ENCODE data around the gene NEGR1. TPM values are rescaled to one million over a fixed set of nuclear protein-coding genes. Genes with fewer than 3 reads are reported as not detected.

Gene NEGR1
- total RNA-seq, 4 donors from 2014 or later = 7.0 to 10.0 (median 8.1) TPM

GRCh38 chr1:72009173-72010093, 272.9 kb downstream of the NEGR1 start:
- Histone ChIP-seq H3K27me3 (no peaks in the 10 kb centered on the region), H3K27ac (no peak overlapping the region), H3K4me1 (peaks cover 0 to 3% (median 0%) of the 10 kb centered on the region in 4 donors), H3K36me3 (no peaks in the 10 kb centered on the region), H3K4me3 (no peak overlapping the region), H3K9me3 (no peaks in the 10 kb centered on the region)
- in situ Hi-C loops (cut with MboI; ENCODE audit: low pct_ligation_motif_present in 1 of 4, low pct_unique_long_range_greater_than_20kb in 1 of 4, low sequenced_read_pairs in 3 of 4) (no loop called here), intact Hi-C loops (cut with DNase I; ENCODE audit: low total_unique reads) (no loop called here)
- 68 to 79% methylated on average over 6 of the region's 6 CpGs for WGBS, 2 donors (ENCODE audit: low coverage in 1 of 2)
- DNase-seq = no peak
- TF ChIP-seq POLR2AphosphoS5 (IDR thresholded peaks at IDR 0.05) = no peak
- no peak for TF ChIP-seq CTCF (IDR thresholded peaks at IDR 0.05)
- TF ChIP-seq POLR2A (IDR thresholded peaks at IDR 0.05) = no peak
- TF ChIP-seq EP300 (IDR thresholded peaks at IDR 0.05; ENCODE audit: low read depth) = no peak

- Histone ChIP-seq H3K9me3 (no peaks in the 10 kb centered on the region), H3K4me3 (no peak overlapping the region), H3K27ac (no peak overlapping the region), H3K4me1 (peaks cover 0 to 3% (median 0%) of the 10 kb centered on the region in 4 donors), H3K27me3 (no peaks in the 10 kb centered on the region), H3K36me3 (no peaks in the 10 kb centered on the region)
- intact Hi-C loops (cut with DNase I; ENCODE audit: low total_unique reads) = no loop called here
- TF ChIP-seq EP300 (IDR thresholded peaks at IDR 0.05; ENCODE audit: low read depth) = no peak
- WGBS, 2 donors (ENCODE audit: low coverage in 1 of 2) = 70 to 77% methylated on average over 2 of the region's 2 CpGs
- no peak for DNase-seq
- in situ Hi-C loops (cut with MboI; ENCODE audit: low pct_ligation_motif_present in 1 of 4, low pct_unique_long_range_greater_than_20kb in 1 of 4, low sequenced_read_pairs in 3 of 4) = no loop called here
Measured at GRCh38 chr1:72007312-72007711, 275.0 kb downstream of the NEGR1 start.

- Histone ChIP-seq H3K27me3 (no peaks in the 10 kb centered on the region), H3K9me3 (no peaks in the 10 kb centered on the region), H3K4me3 (no peak overlapping the region), H3K27ac (no peak overlapping the region), H3K4me1 (peaks cover 0 to 3% (median 0%) of the 10 kb centered on the region in 4 donors), H3K36me3 (no peaks in the 10 kb centered on the region)
- DNase-seq = no peak
- in situ Hi-C loops (cut with MboI; ENCODE audit: low pct_ligation_motif_present in 1 of 4, low pct_unique_long_range_greater_than_20kb in 1 of 4, low sequenced_read_pairs in 3 of 4) = no loop called here
- intact Hi-C loops (cut with DNase I; ENCODE audit: low total_unique reads) = no loop called here
- TF ChIP-seq POLR2AphosphoS5 (IDR thresholded peaks at IDR 0.05) = no peak
- no peak for TF ChIP-seq EP300 (IDR thresholded peaks at IDR 0.05; ENCODE audit: low read depth)
- TF ChIP-seq CTCF (IDR thresholded peaks at IDR 0.05) = no peak
- TF ChIP-seq POLR2A (IDR thresholded peaks at IDR 0.05) = no peak
- WGBS, 2 donors (ENCODE audit: low coverage in 1 of 2) = 30 to 49% methylated on average over 1 of the region's 1 CpG
Measured at GRCh38 chr1:72006092-72006491, 276.2 kb downstream of the NEGR1 start.

- in situ Hi-C loops (cut with MboI; ENCODE audit: low pct_ligation_motif_present in 1 of 4, low pct_unique_long_range_greater_than_20kb in 1 of 4, low sequenced_read_pairs in 3 of 4) (no loop called here), intact Hi-C loops (cut with DNase I; ENCODE audit: low total_unique reads) (no loop called here)
- H3K36me3 ChIP-seq = no peaks in the 10 kb centered on the region
- no peaks in the 10 kb centered on the region for H3K9me3 ChIP-seq
- no peaks in the 10 kb centered on the region for H3K27me3 ChIP-seq
- TF ChIP-seq CTCF (IDR thresholded peaks at IDR 0.05) (no peak), POLR2A (IDR thresholded peaks at IDR 0.05) (no peak), POLR2AphosphoS5 (IDR thresholded peaks at IDR 0.05) (no peak), EP300 (IDR thresholded peaks at IDR 0.05; ENCODE audit: low read depth) (no peak)
- H3K27ac ChIP-seq = no peak overlapping the region
- H3K4me3 ChIP-seq = no peak overlapping the region
- 67 to 79% methylated on average over 3 of the region's 3 CpGs for WGBS, 2 donors (ENCODE audit: low coverage in 1 of 2)
- no peak for DNase-seq
- no peaks in the 10 kb centered on the region for H3K4me1 ChIP-seq
Measured at GRCh38 chr1:72003092-72003491, 279.2 kb downstream of the NEGR1 start.

Data from transverse colon (tissue), 4 donors.